ENCODE results near the gene PDZD2.
"Not testable (repeated sequence)": the region's sequence is repeated elsewhere in the genome, so short reads cannot be mapped to it uniquely, and the experiment has no call there.

Gene PDZD2

DNA sequence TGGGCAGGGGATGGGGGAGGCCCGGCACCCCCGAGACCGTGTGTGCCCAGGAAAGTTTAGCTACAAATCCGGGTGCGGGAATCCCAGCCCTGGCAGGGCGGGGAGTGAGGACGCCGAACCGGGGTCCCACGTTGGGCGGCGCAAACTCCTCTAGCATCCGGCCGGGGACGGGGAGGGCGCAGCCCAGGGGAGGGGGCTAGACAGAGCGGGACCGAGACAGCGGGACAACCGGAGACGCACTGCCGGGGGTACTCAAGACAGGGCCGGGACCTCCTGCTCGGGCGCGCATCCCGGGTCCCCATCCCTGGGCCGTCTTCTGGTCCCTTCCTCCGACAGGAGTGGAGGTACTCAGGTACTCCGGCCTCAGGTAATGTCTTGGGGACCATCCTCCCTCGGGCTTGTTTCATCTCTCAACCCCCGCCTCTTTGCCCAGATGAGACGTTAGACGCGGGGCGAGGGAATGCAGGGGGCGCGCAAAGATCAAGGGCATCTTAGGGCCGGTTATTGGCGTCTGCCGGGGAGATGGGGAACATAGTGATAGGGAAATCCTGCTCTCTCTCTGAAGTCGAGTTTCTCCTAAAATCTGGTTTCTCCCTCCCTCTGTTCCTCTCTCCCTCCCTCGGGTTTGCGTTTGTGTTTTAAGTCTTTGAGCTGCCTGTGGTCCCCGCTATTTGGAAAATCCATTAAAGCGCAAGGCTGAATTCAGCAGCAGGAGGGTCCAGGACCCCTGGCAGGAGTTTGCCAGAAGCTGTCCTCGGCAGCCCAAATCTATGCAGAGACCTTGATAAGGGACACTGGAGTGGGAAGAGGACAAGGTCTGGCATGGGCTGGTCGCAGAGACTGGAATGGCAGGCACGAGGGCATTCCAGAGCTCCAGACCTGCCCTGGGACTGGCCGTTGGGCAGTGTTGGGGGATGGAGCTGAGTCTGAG lies 815 bp downstream of the PDZD2 start:
- no peak for DNase-seq

DNA sequence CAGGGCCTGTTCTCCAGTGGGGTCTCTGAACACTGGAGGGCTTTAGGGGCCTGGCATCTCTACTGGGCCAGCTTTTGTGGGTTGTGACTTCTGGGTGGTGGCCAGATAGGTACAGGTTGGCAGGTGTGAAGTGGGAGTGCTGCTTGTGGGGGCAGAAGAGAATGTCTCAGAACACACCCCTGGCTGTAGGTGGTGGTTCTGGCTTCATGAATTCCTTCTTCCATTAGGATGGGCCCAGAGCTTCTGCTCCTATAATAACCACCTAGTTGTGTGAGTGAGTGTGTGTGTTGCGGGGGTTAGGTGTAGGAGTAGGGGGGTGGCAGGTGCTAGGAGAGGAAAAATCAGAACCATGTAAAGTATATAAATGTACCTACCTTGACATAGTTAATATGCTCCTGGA lies 1.6 kb downstream of the PDZD2 start:
- DNase-seq: no peak

DNA sequence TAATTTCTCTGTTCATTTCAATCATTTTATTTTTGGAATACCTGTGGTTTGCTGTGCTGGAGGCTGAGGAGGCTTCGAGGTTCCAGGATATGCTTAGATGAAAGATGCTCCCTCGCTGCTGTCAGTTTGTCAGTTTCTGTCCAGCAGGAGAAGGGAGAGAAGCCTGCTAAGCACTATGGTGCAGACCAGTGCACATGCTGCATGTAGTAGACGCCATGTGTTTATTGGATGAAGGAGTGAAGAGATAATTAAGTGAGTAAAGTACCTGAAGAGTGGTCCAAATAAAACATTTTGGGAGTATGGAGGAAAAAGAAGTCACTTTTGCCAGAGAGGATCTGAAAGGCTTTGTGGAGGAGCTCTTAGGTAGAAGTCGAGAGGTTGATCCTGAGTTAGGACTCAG lies 2.1 kb downstream of the PDZD2 start:
- no peak for DNase-seq

DNA sequence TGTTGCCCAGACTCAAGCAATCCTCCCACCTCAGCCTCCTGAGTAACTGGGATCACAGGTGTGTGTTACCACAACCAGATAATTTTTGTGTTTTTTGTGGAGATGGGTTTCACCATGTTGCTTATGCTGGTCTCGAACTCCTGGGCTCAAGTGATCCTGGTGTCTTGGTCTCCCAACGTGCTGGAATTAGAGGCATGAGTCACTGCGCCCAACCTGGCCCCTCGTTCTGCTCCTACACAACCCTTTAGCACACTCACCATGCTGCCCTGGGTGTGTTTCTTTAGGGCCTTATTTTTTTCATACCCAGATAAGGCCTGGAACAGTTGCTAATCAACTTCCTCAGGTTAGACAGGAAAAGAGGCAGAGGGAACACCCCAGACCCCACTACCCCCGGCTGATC lies 2.6 kb downstream of the PDZD2 start:
- no peak for DNase-seq

DNA sequence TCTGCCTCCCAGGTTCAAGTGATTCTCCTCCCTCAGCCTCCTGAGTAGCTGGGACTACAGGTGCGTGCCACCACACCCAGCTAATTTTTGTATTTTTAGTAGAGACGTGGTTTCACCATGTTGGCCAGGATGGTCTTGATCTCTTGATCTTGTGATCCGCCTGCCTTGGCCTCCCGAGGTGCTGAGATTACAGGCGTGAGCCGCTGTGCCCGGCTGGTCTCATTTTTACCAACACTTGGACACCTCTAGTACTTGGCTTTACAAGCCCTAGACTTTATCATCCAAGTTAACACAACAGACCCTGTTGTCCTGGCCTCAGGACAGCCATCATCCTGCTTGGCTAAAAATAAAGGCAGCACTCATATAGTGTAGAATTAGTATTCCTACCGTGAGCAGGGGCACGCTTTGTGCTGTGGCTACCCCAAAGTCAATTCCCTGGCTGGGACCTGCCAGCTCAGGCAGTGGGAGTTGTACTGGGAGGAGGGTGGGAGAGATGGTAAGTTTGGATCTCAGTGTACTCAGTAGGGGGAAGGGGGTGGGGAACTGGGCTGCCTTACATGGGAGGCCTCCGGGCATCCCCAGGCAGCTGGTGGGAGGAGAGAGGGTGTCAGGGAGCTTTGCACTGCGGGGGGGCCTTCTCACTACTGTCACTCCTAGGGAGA lies 6.6 kb downstream of the PDZD2 start:
- no peak for DNase-seq

DNA sequence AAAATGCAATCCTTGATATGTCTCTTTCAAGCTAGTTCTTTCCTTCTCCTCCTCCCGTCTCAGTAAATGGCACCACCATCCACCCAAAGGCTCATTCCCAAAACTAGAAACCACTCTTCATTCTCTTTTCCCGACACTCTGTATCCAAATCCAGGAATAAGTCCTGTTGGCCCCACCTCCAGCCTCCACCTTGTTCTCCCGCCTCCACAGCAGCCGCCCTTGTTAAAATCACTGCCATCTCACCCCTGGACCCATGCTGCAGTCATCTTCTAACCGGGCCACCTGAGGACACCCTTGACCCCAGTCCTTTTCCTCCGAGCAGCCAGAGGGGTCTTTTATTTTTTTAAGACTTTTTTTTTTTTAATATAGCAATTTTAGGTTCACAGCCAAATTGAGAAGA lies 9.4 kb downstream of the PDZD2 start:
- no peak for DNase-seq

DNA sequence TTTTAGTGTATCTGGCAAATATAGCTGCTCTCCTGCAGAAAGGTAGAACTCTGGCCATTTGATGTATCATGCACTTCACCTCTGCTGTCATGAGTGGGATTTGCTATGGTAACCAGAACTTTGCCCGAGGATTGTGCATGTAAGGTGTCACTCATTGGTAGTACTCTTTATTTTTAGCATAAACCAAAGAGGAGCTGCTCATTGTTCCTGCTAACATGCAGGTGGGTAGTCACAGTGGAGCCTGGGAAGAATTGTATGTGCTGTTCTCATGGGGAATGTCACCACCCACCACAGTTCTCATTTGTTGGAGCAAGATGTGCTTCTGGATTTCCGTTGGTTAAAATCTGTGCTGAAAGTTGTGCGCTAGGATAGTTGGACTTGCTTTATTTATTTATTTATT lies 12.3 kb downstream of the PDZD2 start:
- DNase-seq: no peak

DNA sequence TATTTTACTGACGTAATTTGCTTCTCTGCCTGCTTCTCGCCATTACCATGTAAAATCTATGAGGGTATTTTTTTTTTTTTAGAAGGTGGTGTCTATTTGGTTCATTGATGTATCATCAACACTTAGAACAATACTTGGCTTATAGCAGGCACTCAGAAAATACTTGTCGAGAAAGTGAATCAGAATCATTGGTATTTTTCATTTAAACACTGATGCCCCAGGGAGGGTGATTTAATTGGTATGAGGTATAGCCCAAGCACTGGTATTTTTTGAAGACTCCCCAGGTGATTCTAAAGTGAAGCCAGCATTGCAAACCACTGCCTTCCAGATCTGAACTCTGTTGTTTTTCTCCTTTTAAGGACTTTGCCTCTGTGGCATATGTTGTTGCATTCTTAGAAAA lies 16.6 kb downstream of the PDZD2 start:
- no peak for DNase-seq

DNA sequence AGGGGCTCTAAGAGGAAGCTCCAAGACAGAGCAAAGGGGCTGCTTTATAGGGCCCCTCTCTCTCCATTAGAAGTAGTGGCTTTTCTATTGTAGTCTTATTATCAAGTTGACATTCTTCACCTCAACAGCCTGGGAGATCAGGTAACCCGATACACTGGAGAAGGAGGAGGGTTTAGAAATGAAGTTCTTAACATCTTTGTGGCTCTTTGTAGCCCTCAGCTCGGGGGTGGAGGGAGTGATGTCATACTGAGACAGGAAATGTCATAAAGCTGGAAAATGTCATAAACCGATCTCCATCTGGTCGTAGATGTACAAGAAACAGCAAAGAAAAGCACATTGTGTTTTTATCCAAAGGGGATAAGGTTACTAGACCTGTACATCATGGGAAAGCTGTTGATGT lies 17.9 kb downstream of the PDZD2 start:
- no peak for DNase-seq

DNA sequence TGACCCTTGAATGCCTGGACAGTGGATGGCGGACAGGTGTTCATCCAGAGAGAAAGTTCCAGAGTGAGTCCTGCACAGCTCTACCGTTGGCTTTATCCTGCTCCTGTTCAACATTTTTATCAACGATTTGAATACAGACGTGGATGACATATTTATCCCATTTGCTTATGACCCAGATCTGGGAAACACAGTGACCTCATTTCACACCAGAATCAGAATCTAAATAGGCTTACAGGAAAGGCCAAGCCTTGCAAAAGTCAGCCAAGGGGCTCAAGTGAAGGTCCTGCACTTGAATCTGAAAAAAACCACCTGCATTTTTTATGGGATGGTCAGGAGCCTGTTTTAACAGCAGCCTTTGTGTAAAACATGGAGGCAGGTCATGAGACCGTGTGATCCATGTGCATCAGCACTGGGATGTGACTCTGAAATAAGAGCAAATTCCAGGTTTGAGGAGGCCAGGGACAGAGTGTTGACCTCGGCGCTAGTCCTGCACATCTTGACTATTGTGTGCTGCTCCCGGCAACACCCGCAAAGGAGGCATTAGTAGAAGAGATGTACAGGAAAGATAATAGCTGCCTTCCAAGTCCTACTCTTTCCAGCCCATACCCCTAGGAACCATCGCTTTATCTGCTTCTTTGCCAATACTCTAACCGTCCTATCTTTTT lies 18.5 kb downstream of the PDZD2 start:
- no peak for DNase-seq

DNA sequence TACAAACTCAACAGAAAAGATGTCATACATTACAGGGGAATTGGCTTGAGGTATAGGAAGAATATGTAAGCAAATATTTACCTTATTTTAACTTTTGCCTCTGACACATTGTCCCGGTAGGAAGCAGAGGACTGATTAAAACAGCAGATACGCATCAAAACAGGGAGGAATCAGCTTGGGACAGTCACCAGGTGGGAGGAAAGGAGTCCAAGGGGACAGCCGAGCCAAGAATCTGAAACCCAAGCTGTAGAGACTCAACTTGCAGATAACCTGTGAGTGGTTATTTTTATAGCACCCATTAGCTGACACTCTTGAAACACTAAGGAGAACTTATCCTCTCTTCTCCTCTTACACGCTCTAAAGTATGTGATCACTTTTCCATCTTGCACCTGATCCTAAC lies 22.3 kb downstream of the PDZD2 start:
- DNase-seq: no peak

DNA sequence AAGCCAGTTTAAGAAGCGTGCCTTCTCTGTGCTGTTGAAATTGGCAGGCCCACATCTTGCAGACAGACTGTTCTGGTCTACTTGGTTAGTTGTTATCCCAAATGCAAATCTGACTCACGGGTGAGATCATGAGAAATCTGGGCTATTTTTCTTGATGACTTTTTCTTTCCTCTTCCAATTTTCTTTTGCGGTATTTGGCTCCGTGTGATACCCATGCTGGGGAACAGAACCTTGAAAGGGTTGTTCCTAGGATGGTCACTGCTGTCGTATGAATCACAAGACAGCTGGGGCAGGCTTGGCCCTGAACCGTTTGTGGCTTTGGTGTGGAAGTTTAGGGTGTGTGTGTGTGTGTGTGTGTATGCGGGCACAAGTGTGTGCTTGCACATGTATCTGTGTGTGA lies 24.6 kb downstream of the PDZD2 start:
- DNase-seq: no peak

DNA sequence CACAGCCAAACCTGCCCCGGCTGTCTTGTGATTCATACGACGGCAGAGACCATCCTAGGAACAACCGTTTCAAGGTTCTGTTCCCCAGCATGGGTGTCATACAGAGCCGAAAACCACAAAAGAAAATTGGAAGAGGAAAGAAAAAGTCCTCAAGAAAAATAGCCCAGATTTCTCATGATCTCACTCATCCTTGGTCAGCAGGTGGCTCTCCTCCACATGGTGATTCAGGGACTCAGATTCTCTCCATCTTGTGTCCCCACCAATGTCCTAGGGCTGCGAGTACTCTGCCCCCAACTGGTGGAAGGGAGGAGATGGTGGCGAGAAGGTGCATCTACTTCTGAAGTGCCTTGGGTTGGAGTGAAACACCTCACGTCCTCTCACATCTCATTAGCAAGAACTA lies 25.6 kb downstream of the PDZD2 start:
- DNase-seq: no peak

DNA sequence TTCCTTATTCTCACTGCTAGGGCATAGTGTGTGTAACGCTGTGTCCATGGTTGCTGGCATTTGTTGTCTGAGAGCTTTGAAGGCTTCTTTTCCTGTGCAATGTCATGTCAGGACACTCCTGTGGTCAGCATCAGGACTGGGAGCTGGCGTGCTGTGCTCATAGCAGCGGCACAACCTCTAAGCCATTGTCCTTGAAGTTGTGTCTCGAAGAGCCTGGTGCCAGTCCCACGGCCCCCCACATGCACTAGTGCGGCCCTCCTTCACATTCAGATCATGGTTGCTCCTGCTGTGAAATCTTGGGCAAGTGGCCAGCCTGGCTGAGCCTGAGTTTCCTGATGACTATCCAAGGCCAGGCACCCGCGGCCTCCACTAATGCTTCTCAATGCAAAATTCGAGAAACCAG lies 32.4 kb downstream of the PDZD2 start:
- DNase-seq: no peak

DNA sequence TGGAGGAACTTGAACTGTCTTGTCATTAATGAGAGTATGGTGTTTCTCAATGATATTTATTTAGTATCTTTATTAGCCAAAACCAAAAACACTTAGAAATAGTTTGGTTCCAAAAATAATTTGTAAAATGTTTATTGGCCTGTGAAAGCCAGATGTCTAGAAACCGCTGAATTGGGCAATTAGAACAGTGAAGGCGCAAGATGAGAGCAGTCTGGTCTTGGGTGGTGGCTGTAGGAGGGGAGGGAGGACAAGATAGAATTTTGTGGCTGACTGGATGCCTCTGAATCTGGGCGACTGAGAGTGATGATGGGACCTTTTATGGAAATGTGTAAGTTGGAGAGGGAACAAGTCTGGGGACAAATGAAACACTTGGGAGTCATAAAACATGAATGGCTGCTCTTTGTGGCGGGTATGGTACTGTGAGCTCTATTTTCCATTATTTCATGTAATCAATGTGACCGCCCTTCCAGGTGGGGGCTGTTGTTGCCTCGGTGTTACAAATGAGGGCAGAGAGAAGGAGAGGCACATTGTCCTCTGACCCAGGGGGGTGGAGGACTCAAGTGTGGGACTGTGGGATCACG lies 35.5 kb downstream of the PDZD2 start:
- DNase-seq: no peak

DNA sequence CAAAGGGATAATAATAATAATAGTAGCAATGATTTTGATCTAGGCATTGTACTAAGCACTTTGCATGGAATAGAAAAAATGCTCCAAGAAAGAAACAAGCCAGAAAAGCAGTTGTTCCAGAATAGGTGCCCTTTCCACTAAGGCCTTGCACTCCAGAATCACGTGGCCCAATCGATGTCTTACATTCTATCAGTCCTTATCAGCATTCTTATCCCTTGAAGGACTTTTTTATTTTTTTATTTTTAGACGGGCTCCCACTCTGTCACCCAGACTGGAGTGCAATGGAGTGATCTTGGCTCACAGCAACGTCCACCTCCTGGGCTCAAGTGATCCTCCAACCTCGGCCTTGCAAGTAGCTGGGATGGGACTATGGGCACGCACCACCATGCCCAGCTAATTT lies 36.5 kb downstream of the PDZD2 start:
- DNase-seq: no peak

DNA sequence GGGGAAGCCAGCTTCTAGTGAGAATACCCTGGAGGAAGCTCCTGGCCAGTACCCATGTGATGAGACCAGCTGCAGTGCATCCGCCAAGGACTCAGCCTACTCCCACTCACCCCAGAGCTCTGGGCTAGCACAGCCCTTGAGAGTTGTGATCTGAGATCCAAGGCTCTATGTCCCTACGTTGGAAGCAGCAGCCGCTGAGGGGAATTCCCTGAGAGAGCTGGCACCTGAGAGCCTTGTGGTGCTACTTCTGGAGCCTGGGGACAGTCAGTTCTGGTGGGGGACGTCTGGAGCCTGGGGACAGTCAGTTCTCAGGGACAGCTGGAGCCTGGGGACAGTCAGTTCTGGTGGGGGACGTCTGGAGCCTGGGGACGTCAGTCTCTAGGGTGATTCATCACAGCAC lies 39.2 kb downstream of the PDZD2 start:
- DNase-seq: no peak

DNA sequence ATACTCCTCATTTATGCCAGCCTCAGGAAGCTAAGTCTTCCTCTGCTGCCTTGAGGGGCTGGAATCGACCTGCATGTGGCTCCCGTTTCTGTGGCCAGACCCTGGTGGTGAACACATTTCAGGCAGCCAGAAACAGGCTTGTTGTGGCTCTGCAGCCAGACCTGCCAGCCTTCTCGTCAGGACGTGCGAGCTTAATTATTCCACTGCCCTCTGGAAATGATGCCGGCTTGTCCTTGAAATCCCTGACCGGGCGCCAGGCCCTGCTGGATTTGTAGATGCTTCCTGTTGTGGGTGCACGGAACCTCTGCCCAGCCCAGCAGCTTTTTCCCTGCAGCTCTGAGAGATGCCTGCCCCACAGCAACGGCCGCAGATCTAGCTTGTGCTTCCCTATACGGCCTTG lies 41.6 kb downstream of the PDZD2 start:
- no peak for DNase-seq

DNA sequence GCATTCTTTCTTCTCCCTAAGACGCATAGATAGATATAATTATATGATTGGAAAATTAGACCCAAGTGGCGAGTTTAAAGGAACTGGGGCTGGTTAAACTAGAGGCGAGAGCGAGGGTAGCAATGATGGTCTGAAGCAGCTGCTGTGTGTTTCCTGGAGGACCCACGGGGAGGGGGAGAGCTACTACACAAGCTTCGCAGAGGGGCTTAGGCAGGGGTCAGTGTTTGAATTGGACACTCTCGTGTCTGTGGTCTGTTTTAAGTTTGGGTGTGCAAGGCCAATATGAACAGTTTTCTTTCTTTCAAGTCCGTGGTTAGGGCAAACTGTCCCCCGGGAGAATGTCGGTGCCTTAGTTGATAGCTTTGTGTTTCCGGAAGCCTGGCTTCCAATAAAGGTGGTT lies 43.1 kb downstream of the PDZD2 start:
- DNase-seq: no peak

DNA sequence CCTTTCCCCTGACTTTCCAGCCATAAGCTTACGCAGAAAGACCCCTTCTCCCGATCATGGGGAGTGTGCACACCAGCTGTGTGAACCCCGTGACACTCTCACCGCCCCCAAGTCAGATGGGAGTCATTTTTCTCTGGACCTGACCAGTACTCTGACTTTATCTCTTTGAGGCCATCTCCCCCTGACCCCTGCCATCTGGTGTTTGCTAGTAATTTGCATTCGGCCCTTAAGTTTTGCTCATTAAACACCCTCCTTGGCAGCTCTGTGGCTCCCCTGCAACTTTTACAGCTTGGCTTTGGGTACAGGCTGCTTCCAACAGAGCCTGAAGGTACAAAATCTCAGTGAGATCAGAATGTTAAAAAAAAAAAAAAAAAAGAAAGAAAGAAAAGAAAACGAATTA lies 43.9 kb downstream of the PDZD2 start:
- no peak for DNase-seq

DNA sequence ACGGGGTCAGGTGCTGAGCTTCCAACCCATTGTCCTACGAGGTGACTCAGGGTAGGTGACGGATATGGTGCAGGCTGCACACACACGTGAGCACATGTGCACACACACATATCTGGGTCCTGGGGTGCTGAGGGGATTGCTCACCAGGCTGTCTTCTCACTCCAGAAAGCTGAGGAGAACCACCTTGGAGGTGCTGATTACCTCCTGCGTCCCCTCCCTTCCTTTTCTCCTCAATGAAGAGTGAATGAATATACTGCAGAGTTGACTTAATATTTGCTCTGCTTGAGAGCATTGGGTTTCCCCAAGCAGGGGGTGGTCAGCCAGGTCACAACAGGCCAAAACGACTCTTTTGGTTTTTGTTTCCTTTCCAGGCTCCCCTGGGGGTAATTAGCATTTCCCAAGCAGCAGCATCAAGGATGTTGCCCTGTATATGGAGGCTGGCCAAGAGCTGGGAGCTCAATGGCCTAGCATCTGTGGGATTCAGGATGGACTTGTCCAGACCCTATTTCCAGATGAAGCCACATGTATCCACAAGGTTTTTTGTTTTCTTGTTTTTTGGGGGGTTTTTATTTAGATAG lies 49.7 kb downstream of the PDZD2 start:
- DNase-seq: no peak

DNA sequence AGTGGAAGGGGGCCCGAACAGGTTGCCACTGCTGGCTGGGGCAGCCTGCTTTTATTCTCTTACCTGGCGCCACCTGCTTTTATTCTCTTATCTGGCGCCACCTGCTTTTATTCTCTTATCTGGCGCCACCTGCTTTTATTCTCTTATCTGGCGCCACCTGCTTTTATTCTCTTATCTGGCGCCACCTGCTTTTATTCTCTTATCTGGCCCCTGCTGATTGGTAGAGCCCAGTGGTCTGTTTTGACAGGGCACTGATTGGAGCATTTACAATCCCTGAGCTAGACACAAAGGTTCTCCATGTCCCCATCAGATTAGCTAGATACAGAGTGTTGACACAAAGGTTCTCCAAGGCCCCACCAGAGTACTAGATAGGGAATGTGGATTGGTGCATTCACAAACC lies 52.5 kb downstream of the PDZD2 start:
- not testable (repeated sequence) for DNase-seq

DNA sequence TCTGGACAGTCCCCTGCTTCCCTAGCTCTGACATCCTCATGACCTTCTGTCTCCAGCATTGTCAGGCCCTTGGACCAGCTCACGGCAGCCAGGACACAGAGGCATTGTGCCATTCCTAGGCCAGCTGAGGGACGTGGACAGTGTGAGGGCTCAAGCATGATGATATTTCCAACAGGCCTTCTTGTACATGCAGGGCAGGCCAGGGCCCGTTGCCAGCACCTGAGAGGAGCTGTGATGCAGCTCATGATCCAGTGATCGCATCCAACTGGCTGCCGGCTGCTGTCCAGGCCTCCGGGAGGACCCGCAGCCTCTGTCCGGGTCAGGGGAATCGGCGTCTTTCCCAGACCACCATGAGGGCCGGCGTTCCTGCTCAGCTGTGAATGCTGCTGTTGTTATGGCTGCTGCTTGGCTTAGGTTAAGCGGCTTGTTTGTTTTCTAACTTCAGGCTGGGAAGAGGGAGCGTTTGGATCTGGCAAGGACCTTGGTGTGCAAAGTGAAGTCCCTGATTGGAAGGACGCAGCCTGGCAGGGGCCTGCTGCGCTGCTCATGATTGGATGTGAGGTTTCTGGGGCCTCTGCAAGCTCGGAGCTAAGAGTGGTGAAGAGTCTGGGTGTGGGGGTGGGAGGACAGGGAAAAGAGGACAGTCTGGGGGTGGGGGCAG lies 53.8 kb downstream of the PDZD2 start:
- DNase-seq: no peak

Data from CD4-positive, alpha-beta T cell treated with Interleukin-15 for 1 hour (primary cell).